GM10266 (cell line): ENCODE results near the gene RBPJ.

Experiments
- DNase-seq: peaks from one replicate; pipeline ENCODE4 v3.0.0; 2012; ENCODE audit errors: extremely low spot score
- TF ChIP-seq, protein P1 (sequence below): IDR thresholded peaks from 2 replicates; pipeline ENCODE4 v1.5.1; 2012; ENCODE audit warnings: mild to moderate bottlenecking, low read depth; ENCODE audit not compliant: control insufficient read depth, insufficient read depth; ENCODE audit errors: missing control alignments

Gene RBPJ

DNA sequence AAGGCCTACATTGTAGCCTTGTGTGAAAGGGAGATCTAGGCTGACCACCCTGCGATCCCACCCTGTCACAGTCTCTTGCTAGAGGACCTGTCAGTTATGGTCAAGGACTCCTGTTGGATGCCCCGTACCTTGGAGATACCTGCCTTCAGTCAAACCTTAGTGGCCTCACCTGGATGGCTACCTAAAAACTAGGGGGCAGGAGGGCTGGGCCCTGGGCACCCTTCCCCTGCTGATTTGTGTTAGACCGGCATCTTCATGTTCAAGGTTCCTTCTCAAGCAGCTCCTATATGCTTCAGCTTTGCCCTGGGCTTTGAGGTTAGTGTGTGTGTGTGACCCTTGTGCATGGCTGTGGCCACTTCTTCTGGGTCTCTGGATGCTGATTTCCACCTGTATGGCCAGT is 134.1 kb downstream of the RBPJ start:
- DNase-seq = no peak
- TF ChIP-seq, protein P1, sequence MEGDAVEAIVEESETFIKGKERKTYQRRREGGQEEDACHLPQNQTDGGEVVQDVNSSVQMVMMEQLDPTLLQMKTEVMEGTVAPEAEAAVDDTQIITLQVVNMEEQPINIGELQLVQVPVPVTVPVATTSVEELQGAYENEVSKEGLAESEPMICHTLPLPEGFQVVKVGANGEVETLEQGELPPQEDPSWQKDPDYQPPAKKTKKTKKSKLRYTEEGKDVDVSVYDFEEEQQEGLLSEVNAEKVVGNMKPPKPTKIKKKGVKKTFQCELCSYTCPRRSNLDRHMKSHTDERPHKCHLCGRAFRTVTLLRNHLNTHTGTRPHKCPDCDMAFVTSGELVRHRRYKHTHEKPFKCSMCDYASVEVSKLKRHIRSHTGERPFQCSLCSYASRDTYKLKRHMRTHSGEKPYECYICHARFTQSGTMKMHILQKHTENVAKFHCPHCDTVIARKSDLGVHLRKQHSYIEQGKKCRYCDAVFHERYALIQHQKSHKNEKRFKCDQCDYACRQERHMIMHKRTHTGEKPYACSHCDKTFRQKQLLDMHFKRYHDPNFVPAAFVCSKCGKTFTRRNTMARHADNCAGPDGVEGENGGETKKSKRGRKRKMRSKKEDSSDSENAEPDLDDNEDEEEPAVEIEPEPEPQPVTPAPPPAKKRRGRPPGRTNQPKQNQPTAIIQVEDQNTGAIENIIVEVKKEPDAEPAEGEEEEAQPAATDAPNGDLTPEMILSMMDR = no peak

DNA sequence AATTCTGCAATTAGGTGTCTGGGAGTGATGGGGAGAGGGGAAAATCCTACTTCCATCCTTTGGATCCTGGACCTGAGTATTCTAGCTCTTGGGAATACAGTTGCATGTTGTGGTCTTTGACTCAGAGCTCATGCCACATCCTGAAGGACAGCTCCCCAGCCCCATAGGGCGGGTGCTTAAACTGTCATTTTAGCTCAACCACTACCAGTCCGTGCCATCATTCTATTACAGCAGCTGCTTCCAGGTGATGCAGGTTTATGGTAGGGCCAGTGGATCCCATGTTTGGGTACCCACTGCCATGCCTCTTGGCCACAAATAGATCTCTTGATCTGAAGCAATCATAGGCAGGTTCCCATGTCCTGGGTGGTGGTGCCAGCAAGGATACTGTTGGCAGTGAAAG is 134.8 kb downstream of the RBPJ start:
- no peak for DNase-seq

DNA sequence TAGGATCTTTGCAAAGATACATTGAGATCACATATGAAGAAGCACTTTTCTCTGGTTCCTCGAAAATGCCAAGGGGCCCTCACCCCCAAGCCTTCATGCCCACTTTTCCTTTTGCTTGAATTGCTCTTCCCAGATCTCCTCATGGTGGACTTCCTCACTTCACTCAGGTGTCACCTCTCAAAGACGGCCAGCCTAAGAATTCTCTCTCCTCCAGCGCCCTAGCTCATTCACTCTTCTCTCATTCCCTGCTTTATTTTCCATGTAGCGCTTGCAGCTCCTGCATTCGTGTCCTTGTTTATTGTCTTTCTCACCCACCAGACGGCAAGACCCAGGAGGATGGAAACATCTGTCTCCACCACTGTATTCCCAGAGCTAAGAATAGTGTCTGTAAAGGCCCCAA is 136.6 kb downstream of the RBPJ start:
- TF ChIP-seq, protein P1 = no peak
- DNase-seq = no peak

More for the DNA sequence above, 134.8 kb downstream of the RBPJ start:
- TF ChIP-seq, protein P1 = no peak

DNA sequence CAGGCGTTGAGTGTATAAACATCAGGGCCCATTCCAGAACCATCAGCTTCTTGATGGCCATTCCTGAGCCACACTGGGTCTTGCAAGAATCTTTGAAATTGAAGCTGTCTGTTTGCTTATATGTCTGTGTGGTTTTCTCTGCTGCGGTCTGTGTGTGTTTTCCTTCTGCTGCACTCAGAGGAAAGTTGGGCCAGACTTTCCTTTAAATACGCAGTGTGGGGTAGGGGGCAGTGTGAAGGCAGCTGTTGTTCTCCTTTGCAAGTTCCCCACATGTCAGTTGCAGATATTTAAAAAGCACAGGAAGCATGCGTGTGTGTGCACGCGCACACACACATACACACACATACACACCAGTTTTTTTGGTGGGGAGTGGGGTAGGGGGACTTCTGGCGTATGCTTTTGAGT is 137.3 kb downstream of the RBPJ start:
- TF ChIP-seq, protein P1 = no peak
- no peak for DNase-seq

DNA sequence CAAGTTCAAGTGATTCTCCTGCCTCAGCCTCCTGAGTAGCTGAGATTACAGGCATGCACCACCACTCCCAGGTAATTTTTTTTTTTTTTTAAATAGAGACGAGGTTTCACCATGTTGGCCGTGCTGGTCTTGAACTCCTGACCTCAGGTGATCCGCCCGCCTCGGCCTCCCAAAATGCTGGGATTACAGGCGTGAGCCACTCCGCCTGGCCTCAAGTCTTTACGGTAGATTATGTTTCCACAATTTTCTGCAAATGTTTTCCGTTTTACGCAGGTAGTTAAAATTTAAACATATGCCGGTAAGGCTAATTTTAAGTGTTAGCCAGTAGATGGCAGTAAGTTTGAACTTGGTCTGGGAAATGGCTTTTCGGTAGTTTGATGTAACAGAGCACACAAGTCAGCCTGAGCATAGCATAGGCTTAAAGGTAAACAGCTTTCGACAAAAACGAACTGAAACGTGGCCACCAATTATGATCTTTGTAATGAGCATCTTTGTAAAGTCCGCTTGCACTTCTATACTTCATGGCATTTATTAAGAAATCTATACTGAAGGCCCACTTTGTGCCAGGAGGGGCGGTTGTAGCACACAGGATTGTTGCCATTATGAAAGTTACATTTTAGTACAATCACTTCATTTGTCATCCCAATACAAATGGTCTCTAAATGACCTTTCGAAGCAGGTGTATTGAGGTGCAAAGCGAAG is 138.4 kb downstream of the RBPJ start:
- DNase-seq = peak; percentile 54
- TF ChIP-seq, protein P1 = peak; percentile 52

- no peak for DNase-seq
Observed at GRCh38 chr4:26459756-26460530, 139.1 kb downstream of the RBPJ start.

More at GRCh38 chr4:26459756-26460530, 139.1 kb downstream of the RBPJ start:
- TF ChIP-seq, protein P1 = no peak
